GM12892 (cell line): Measurements from ENCODE around the gene ANKS1B.

ENCODE experiments used
- POLR2A ChIP-seq: IDR thresholded peaks from 2 replicates; pipeline ENCODE4 v1.6.1; 2011; ENCODE audit warnings: low read depth, low read length, control low read depth
- POLR2AphosphoS5 ChIP-seq: IDR thresholded peaks from 2 replicates; pipeline ENCODE4 v1.6.1; 2011; ENCODE audit warnings: low read depth, low read length, control low read depth

GRCh38 chr12:99136516-99136915 is 848.2 kb downstream of the ANKS1B start:
- no peak for TF ChIP-seq POLR2AphosphoS5
- no peak for TF ChIP-seq POLR2A
